ENCODE data around the gene PACC1.
A peak's percentile ranks its signal among the peaks of the same experiment; 100 is the strongest.
"Not testable (repeated sequence)": the region's sequence is repeated elsewhere in the genome, so short reads cannot be mapped to it uniquely, and the experiment has no call there.

The PACC1 gene

GRCh38 chr1:212354464-212354863 lies 60.2 kb downstream of the PACC1 start:
- TF ChIP-seq POLR2AphosphoS5 (IDR thresholded peaks at IDR 0.05; ENCODE audit: low read depth, low read length) (no peak), POU2F2 (IDR thresholded peaks at IDR 0.05; ENCODE audit: low read depth, low read length) (no peak)
- FAIRE-seq (no peak), DNase-seq (ENCODE audit: insufficient read length, low spot score) (no peak)

- FAIRE-seq, result no peak
- no peak for DNase-seq (ENCODE audit: insufficient read length, low spot score)
Measured at GRCh38 chr1:212353181-212353580, 61.5 kb downstream of the PACC1 start.

GRCh38 chr1:212351588-212352362 lies 62.9 kb downstream of the PACC1 start:
- TF ChIP-seq PAX5 (IDR thresholded peaks at IDR 0.05; ENCODE audit: insufficient read depth, low read length, severe bottlenecking), result no peak
- FAIRE-seq (no peak), DNase-seq (ENCODE audit: insufficient read length, low spot score) (no peak)

More at GRCh38 chr1:212353181-212353580, 61.5 kb downstream of the PACC1 start:
- TF ChIP-seq PAX5 (IDR thresholded peaks at IDR 0.05; ENCODE audit: insufficient read depth, low read length, severe bottlenecking) (no peak), SPI1 (IDR thresholded peaks at IDR 0.05; ENCODE audit: low read depth, low read length) (no peak), TAF1 (IDR thresholded peaks at IDR 0.05; ENCODE audit: low read depth, low read length) (no peak), POLR2AphosphoS5 (IDR thresholded peaks at IDR 0.05; ENCODE audit: low read depth, low read length) (no peak), POLR2A (IDR thresholded peaks at IDR 0.05; ENCODE audit: low read depth, low read length) (no peak), POU2F2 (IDR thresholded peaks at IDR 0.05; ENCODE audit: low read depth, low read length) (no peak)

- no peak for TF ChIP-seq PAX5 (IDR thresholded peaks at IDR 0.05; ENCODE audit: insufficient read depth, low read length, severe bottlenecking)
- no peak for TF ChIP-seq POLR2A (IDR thresholded peaks at IDR 0.05; ENCODE audit: low read depth, low read length)
- TF ChIP-seq POLR2AphosphoS5 (IDR thresholded peaks at IDR 0.05; ENCODE audit: low read depth, low read length), result no peak
- no peak for DNase-seq (ENCODE audit: insufficient read length, low spot score)
- no peak for FAIRE-seq
Measured at GRCh38 chr1:212346601-212347000, 68.1 kb downstream of the PACC1 start.

GRCh38 chr1:212344905-212345304 lies 69.8 kb downstream of the PACC1 start:
- TF ChIP-seq POLR2AphosphoS5 (IDR thresholded peaks at IDR 0.05; ENCODE audit: low read depth, low read length) (no peak), PAX5 (IDR thresholded peaks at IDR 0.05; ENCODE audit: insufficient read depth, low read length, severe bottlenecking) (no peak), TAF1 (IDR thresholded peaks at IDR 0.05; ENCODE audit: low read depth, low read length) (no peak), SPI1 (IDR thresholded peaks at IDR 0.05; ENCODE audit: low read depth, low read length) (no peak), POLR2A (IDR thresholded peaks at IDR 0.05; ENCODE audit: low read depth, low read length) (no peak), POU2F2 (IDR thresholded peaks at IDR 0.05; ENCODE audit: low read depth, low read length) (no peak)
- DNase-seq (ENCODE audit: insufficient read length, low spot score) (no peak), FAIRE-seq (no peak)

GRCh38 chr1:212341090-212341489 lies 73.6 kb downstream of the PACC1 start:
- peak; percentile 23 for FAIRE-seq
- TF ChIP-seq POLR2A (IDR thresholded peaks at IDR 0.05; ENCODE audit: low read depth, low read length) (no peak), POLR2AphosphoS5 (IDR thresholded peaks at IDR 0.05; ENCODE audit: low read depth, low read length) (no peak), TAF1 (IDR thresholded peaks at IDR 0.05; ENCODE audit: low read depth, low read length) (no peak), SPI1 (IDR thresholded peaks at IDR 0.05; ENCODE audit: low read depth, low read length) (no peak), POU2F2 (IDR thresholded peaks at IDR 0.05; ENCODE audit: low read depth, low read length) (no peak)
- no peak for DNase-seq (ENCODE audit: insufficient read length, low spot score)

GRCh38 chr1:212329105-212329504 lies 85.6 kb downstream of the PACC1 start:
- no peak for TF ChIP-seq TAF1 (IDR thresholded peaks at IDR 0.05; ENCODE audit: low read depth, low read length)
- TF ChIP-seq POU2F2 (IDR thresholded peaks at IDR 0.05; ENCODE audit: low read depth, low read length), result no peak
- TF ChIP-seq PAX5 (IDR thresholded peaks at IDR 0.05; ENCODE audit: insufficient read depth, low read length, severe bottlenecking), result no peak
- no peak for TF ChIP-seq SPI1 (IDR thresholded peaks at IDR 0.05; ENCODE audit: low read depth, low read length)
- no peak for TF ChIP-seq POLR2AphosphoS5 (IDR thresholded peaks at IDR 0.05; ENCODE audit: low read depth, low read length)
- no peak for TF ChIP-seq POLR2A (IDR thresholded peaks at IDR 0.05; ENCODE audit: low read depth, low read length)
- FAIRE-seq, result no peak
- no peak for DNase-seq (ENCODE audit: insufficient read length, low spot score)

- no peak for TF ChIP-seq SPI1 (IDR thresholded peaks at IDR 0.05; ENCODE audit: low read depth, low read length)
- no peak for TF ChIP-seq POLR2AphosphoS5 (IDR thresholded peaks at IDR 0.05; ENCODE audit: low read depth, low read length)
- no peak for TF ChIP-seq TAF1 (IDR thresholded peaks at IDR 0.05; ENCODE audit: low read depth, low read length)
- no peak for TF ChIP-seq PAX5 (IDR thresholded peaks at IDR 0.05; ENCODE audit: insufficient read depth, low read length, severe bottlenecking)
- FAIRE-seq (no peak), DNase-seq (ENCODE audit: insufficient read length, low spot score) (no peak)
Measured at GRCh38 chr1:212328248-212328647, 86.4 kb downstream of the PACC1 start.

- DNase-seq (ENCODE audit: insufficient read length, low spot score) (no peak), FAIRE-seq (no peak)
- TF ChIP-seq POLR2A (IDR thresholded peaks at IDR 0.05; ENCODE audit: low read depth, low read length) (no peak), PAX5 (IDR thresholded peaks at IDR 0.05; ENCODE audit: insufficient read depth, low read length, severe bottlenecking) (no peak), SPI1 (IDR thresholded peaks at IDR 0.05; ENCODE audit: low read depth, low read length) (no peak), POU2F2 (IDR thresholded peaks at IDR 0.05; ENCODE audit: low read depth, low read length) (no peak), POLR2AphosphoS5 (IDR thresholded peaks at IDR 0.05; ENCODE audit: low read depth, low read length) (no peak), TAF1 (IDR thresholded peaks at IDR 0.05; ENCODE audit: low read depth, low read length) (no peak)
Measured at GRCh38 chr1:212326541-212326940, 88.1 kb downstream of the PACC1 start.

- DNase-seq (ENCODE audit: insufficient read length, low spot score), result no peak
- TF ChIP-seq POLR2A (IDR thresholded peaks at IDR 0.05; ENCODE audit: low read depth, low read length) (no peak), PAX5 (IDR thresholded peaks at IDR 0.05; ENCODE audit: insufficient read depth, low read length, severe bottlenecking) (no peak), TAF1 (IDR thresholded peaks at IDR 0.05; ENCODE audit: low read depth, low read length) (no peak), POU2F2 (IDR thresholded peaks at IDR 0.05; ENCODE audit: low read depth, low read length) (no peak), POLR2AphosphoS5 (IDR thresholded peaks at IDR 0.05; ENCODE audit: low read depth, low read length) (no peak), SPI1 (IDR thresholded peaks at IDR 0.05; ENCODE audit: low read depth, low read length) (no peak)
- FAIRE-seq, result no peak
Measured at GRCh38 chr1:212323066-212323465, 91.6 kb downstream of the PACC1 start.

GRCh38 chr1:212321031-212321430 lies 93.7 kb downstream of the PACC1 start:
- FAIRE-seq; DNase-seq (ENCODE audit: insufficient read length, low spot score): not testable (repeated sequence)
